ENCODE measurements around the gene MET. TPM values are rescaled to one million over a fixed set of nuclear protein-coding genes. Genes with fewer than 3 reads are reported as not detected.
A peak's percentile ranks its signal among the peaks of the same experiment; 100 is the strongest.

MET gene
- total and polyA plus RNA-seq, 2 of the 13 experiments (the other 11 are each of a cell fraction or from before 2014, with no cell fraction given): 21.8 to 31.5 TPM

GRCh38 chr7:116809636-116810266, 137.8 kb downstream of the MET start (continued):
- TF ChIP-seq, protein P1, sequence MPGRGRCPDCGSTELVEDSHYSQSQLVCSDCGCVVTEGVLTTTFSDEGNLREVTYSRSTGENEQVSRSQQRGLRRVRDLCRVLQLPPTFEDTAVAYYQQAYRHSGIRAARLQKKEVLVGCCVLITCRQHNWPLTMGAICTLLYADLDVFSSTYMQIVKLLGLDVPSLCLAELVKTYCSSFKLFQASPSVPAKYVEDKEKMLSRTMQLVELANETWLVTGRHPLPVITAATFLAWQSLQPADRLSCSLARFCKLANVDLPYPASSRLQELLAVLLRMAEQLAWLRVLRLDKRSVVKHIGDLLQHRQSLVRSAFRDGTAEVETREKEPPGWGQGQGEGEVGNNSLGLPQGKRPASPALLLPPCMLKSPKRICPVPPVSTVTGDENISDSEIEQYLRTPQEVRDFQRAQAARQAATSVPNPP (CRISPR knock-in tag; IDR thresholded peaks at IDR 0.05): 0 out of 2 replicates have a peak, but pooled peaks have one; percentile 32
- TF ChIP-seq THRA (CRISPR knock-in tag; IDR thresholded peaks at IDR 0.05; ENCODE audit: borderline replicate concordance): peak; percentile 38; the same call in 1 of the 2 replicates
- TF ChIP-seq ZFP90 (CRISPR knock-in tag; IDR thresholded peaks at IDR 0.05; ENCODE audit: borderline replicate concordance): no peak
- TF ChIP-seq SKI (IDR thresholded peaks at IDR 0.05; ENCODE audit: partially characterized antibody): peak; percentile 39
- TF ChIP-seq CBX1 (IDR thresholded peaks at IDR 0.05; ENCODE audit: low read depth): no peak
- TF ChIP-seq, protein P2, sequence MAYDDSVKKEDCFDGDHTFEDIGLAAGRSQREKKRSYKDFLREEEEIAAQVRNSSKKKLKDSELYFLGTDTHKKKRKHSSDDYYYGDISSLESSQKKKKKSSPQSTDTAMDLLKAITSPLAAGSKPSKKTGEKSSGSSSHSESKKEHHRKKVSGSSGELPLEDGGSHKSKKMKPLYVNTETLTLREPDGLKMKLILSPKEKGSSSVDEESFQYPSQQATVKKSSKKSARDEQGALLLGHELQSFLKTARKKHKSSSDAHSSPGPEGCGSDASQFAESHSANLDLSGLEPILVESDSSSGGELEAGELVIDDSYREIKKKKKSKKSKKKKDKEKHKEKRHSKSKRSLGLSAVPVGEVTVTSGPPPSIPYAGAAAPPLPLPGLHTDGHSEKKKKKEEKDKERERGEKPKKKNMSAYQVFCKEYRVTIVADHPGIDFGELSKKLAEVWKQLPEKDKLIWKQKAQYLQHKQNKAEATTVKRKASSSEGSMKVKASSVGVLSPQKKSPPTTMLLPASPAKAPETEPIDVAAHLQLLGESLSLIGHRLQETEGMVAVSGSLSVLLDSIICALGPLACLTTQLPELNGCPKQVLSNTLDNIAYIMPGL (CRISPR knock-in tag; IDR thresholded peaks at IDR 0.05; ENCODE audit: borderline replicate concordance in 1 of 2, low read depth in 1 of 2): peak in 1 of 2 experiments; percentile 29; a peak in 1 of 4 replicates
- TF ChIP-seq TMF1 (CRISPR knock-in tag; IDR thresholded peaks at IDR 0.05; ENCODE audit: low read depth): no peak
- TF ChIP-seq ISL2 (CRISPR knock-in tag; IDR thresholded peaks at IDR 0.05): peak; percentile 90
- TF ChIP-seq RXRB (CRISPR knock-in tag; IDR thresholded peaks at IDR 0.05; ENCODE audit: borderline replicate concordance): peak; percentile 77
- peak; percentile 79 for TF ChIP-seq FOXA1 (IDR thresholded peaks at IDR 0.05)
- peak; percentile 79 for TF ChIP-seq FOXA1 (CRISPR knock-in tag; IDR thresholded peaks at IDR 0.05)
- TF ChIP-seq FOXA3 (CRISPR knock-in tag; IDR thresholded peaks at IDR 0.05): peak; percentile 92
- TF ChIP-seq SP5 (CRISPR knock-in tag; IDR thresholded peaks at IDR 0.05; ENCODE audit: borderline replicate concordance, low read depth): peak; percentile 56; the same call in 1 of the 2 replicates
- TF ChIP-seq ZNF280D (CRISPR knock-in tag; IDR thresholded peaks at IDR 0.05): peak; percentile 52; the same call in 1 of the 2 replicates
- peak; percentile 65; the same call in 1 of the 2 replicates for TF ChIP-seq TARDBP (CRISPR knock-in tag; IDR thresholded peaks at IDR 0.05)
- no peak for TF ChIP-seq NFIB (CRISPR knock-in tag; IDR thresholded peaks at IDR 0.05; ENCODE audit: borderline replicate concordance)
- TF ChIP-seq REXO4 (CRISPR knock-in tag; IDR thresholded peaks at IDR 0.05; ENCODE audit: borderline replicate concordance): no peak
- TF ChIP-seq ZEB1 (IDR thresholded peaks at IDR 0.05; ENCODE audit: insufficient replicate concordance, low read depth): peak; percentile 4
- TF ChIP-seq SIX1 (CRISPR knock-in tag; IDR thresholded peaks at IDR 0.05; ENCODE audit: borderline replicate concordance): peak; percentile 90
- no peak for TF ChIP-seq ZNF747 (CRISPR knock-in tag; IDR thresholded peaks at IDR 0.05; ENCODE audit: borderline replicate concordance)
- peak; percentile 18; the same call in 1 of the 2 replicates for TF ChIP-seq REPIN1 (CRISPR knock-in tag; IDR thresholded peaks at IDR 0.05; ENCODE audit: borderline replicate concordance, low read depth)
- peak; percentile 39; the same call in 1 of the 3 replicates for TF ChIP-seq MXI1 (IDR thresholded peaks at IDR 0.05; ENCODE audit: borderline replicate concordance, low read depth, low read length)
- TF ChIP-seq MBD4 (IDR thresholded peaks at IDR 0.05; ENCODE audit: borderline replicate concordance, low read length): peak; percentile 81; the same call in 1 of the 2 replicates

Data from HepG2 (cell line).